Epithelial cell of umbilical artery (primary cell): ENCODE results near the gene REL. TPM values are rescaled to one million over a fixed set of nuclear protein-coding genes. Genes with fewer than 3 reads are reported as not detected.

Experiments used
- total RNA-seq: library from RNA; depleted of rRNA; stranded (reverse); fragments of >200 nt; gene quantifications from 2 replicates; pipeline ENCODE4 v1.2.3, GENCODE V29; 2014

The REL gene
- total RNA-seq, result 3.6 and 7.6 TPM in 2 replicates

GRCh38 chr2:60881047-60881932, at the start of gene REL:
REL (plus strand) TSS chr2:60881574; CDS start chr2:60881841, 267 bp downstream.

Other genes with a start within 250 kb of the REL start
- gene PAPOLG, start 125.3 kb upstream of the REL start, total RNA-seq, result 10.1 and 15.0 TPM in 2 replicates
- gene PEX13, start 136.1 kb downstream of the REL start, total RNA-seq, result 32.8 and 51.8 TPM in 2 replicates
- 8.8 and 12.2 TPM in 2 replicates for gene PUS10, start 136.7 kb downstream of the REL start, total RNA-seq
- 12.7 and 17.9 TPM in 2 replicates for gene SANBR, start 184.3 kb downstream of the REL start, total RNA-seq